Gastroesophageal sphincter (tissue), 4 donors: ENCODE data around the gene CREB3. TPM values are rescaled to one million over a fixed set of nuclear protein-coding genes. Genes with fewer than 3 reads are reported as not detected.

Experiments used
- ATAC-seq: fragments of 150-250 bp; one replicate; pipeline ENCODE4 v1.9.1; 2016; ENCODE audit warnings: mild to moderate bottlenecking, moderate library complexity
- H3K27ac ChIP-seq, 4 donors: fragments of 200-600 bp; sonication (generic) in 3 of 4; 1 replicate in 3 of 4; 2 replicates in 1 of 4; pipeline ENCODE4 v1.5.1; 2016 to 2019
- H3K27me3 ChIP-seq: fragments of 200-600 bp; sonication (generic); one replicate; pipeline ENCODE4 v1.5.1; 2019
- H3K36me3 ChIP-seq, 2 donors: fragments of 200-600 bp; sonication (generic); one replicate each; pipeline ENCODE4 v1.5.1; 2019; ENCODE audit warnings: control low read depth in 1 of 2
- H3K4me1 ChIP-seq, 3 donors: fragments of 200-600 bp; sonication (generic); 1 replicate in 2 of 3; 2 replicates in 1 of 3; pipeline ENCODE4 v1.5.1; 2016 to 2019; ENCODE audit warnings: control low read depth in 2 of 3
- H3K4me3 ChIP-seq, 2 donors: fragments of 200-600 bp; sonication (generic); one replicate each; pipeline ENCODE4 v1.5.1; 2019; ENCODE audit warnings: mild to moderate bottlenecking in 1 of 2, moderate library complexity in 1 of 2
- H3K9me3 ChIP-seq, 3 donors: fragments of 200-600 bp; sonication (generic); one replicate each; pipeline ENCODE4 v1.5.1; 2017 to 2019; ENCODE audit warnings: control low read depth in 2 of 3
- CTCF ChIP-seq, 4 experiments: fragments of 200-600 bp in 2 of 4; fragments of 450-650 bp in 2 of 4; sonication (generic) in 1 of 4; IDR thresholded peaks; one replicate each; pipeline ENCODE4 v1.5.1; 2017 to 2019; ENCODE audit warnings: antibody characterized with exemption in 4 of 4, mild to moderate bottlenecking in 2 of 4, moderate library complexity in 2 of 4
- EP300 ChIP-seq: sonication (generic); formaldehyde crosslinking; IDR thresholded peaks from one replicate; pipeline ENCODE4 v1.6.1; 2017; ENCODE audit warnings: antibody characterized with exemption, mild to moderate bottlenecking
- POLR2A ChIP-seq, 2 donors: fragments of 450-650 bp; IDR thresholded peaks; one replicate each; pipeline ENCODE4 v1.6.1; 2017; ENCODE audit warnings: antibody characterized with exemption in 2 of 2, mild to moderate bottlenecking in 2 of 2, moderate library complexity in 1 of 2
- POLR2AphosphoS5 ChIP-seq: sonication (generic); formaldehyde crosslinking; IDR thresholded peaks from one replicate; pipeline ENCODE4 v1.6.1; 2017; ENCODE audit warnings: antibody characterized with exemption
- WGBS, 2 donors: methylation state at CpG; one replicate each; pipeline ENCODE4 v1.1.5; 2018; ENCODE audit warnings: low coverage in 1 of 2; 5-methylcytosine and 5-hydroxymethylcytosine counted together
- total RNA-seq, 4 donors: library from RNA; depleted of rRNA; stranded (reverse); fragments of >200 nt; gene quantifications; one replicate each; pipeline ENCODE4 v1.1.0, GENCODE V29; 2016

Gene CREB3
- total RNA-seq, 4 donors from 2014 or later: 75.0 to 104 (median 83.7) TPM

- Histone ChIP-seq H3K4me1 (peaks cover 4 to 75% (median 25%) of the 10 kb centered on the region in 3 donors), H3K9me3 (no peaks in the 10 kb centered on the region), H3K27me3 (no peaks in the 10 kb centered on the region), H3K36me3 (peaks cover 0 to 52% of the 10 kb centered on the region in 2 donors), H3K4me3 (no peak overlapping the region), H3K27ac (peak overlapping the region; percentile 96 to 99 (median 98))
- ATAC-seq: no peak
- TF ChIP-seq POLR2A (IDR thresholded peaks at IDR 0.05): no peak
- no peak for TF ChIP-seq EP300
- TF ChIP-seq POLR2AphosphoS5: peak; percentile 28
- WGBS, 2 donors: 42 to 92% methylated on average over 2 to 3 of the region's 3 CpGs
These were observed 36.5 kb upstream of the CREB3 start for GRCh38 chr9:35695943-35696401.

- Histone ChIP-seq H3K27me3 (no peaks in the 10 kb centered on the region), H3K9me3 (no peaks in the 10 kb centered on the region), H3K4me1 (peaks cover 4 to 69% (median 25%) of the 10 kb centered on the region in 3 donors), H3K4me3 (no peak overlapping the region), H3K27ac (peak overlapping the region; percentile 96 to 99 (median 98)), H3K36me3 (peaks cover 0 to 59% of the 10 kb centered on the region in 2 donors)
- ATAC-seq: peak; percentile 86
- WGBS, 2 donors: 23 to 27% methylated on average over 4 to 6 of the region's 9 CpGs
- TF ChIP-seq POLR2AphosphoS5 (peak; percentile 95), CTCF (IDR thresholded peaks at IDR 0.05) (peak in 3 of 4 experiments; percentile 90 to 93 (median 91)), POLR2A (IDR thresholded peaks at IDR 0.05) (peak in 1 of 2 donors; percentile 18), EP300 (peak; percentile 91)
These were observed 35.8 kb upstream of the CREB3 start for GRCh38 chr9:35696520-35697215.

- Histone ChIP-seq H3K27me3 (no peaks in the 10 kb centered on the region), H3K4me1 (peaks cover 4 to 60% (median 25%) of the 10 kb centered on the region in 3 donors), H3K27ac (peak overlapping the region; percentile 96 to 99 (median 98)), H3K4me3 (no peak overlapping the region), H3K36me3 (peaks cover 0 to 67% of the 10 kb centered on the region in 2 donors), H3K9me3 (no peaks in the 10 kb centered on the region)
- ATAC-seq: no peak
- WGBS, 2 donors: 35 to 66% methylated on average over 3 to 13 of the region's 14 CpGs
- TF ChIP-seq POLR2AphosphoS5: no peak
- no peak for TF ChIP-seq POLR2A (IDR thresholded peaks at IDR 0.05)
- TF ChIP-seq CTCF (IDR thresholded peaks at IDR 0.05): no peak
- no peak for TF ChIP-seq EP300
These were observed 35.0 kb upstream of the CREB3 start for GRCh38 chr9:35697486-35697885.

- Histone ChIP-seq H3K27me3 (no peaks in the 10 kb centered on the region), H3K27ac (peak overlapping the region; percentile 96 to 99 (median 98)), H3K4me1 (peaks cover 4 to 54% (median 25%) of the 10 kb centered on the region in 3 donors), H3K36me3 (peaks cover 0 to 74% of the 10 kb centered on the region in 2 donors), H3K4me3 (no peak overlapping the region), H3K9me3 (no peaks in the 10 kb centered on the region)
- ATAC-seq: no peak
- TF ChIP-seq POLR2AphosphoS5 (no peak), CTCF (IDR thresholded peaks at IDR 0.05) (no peak), EP300 (no peak), POLR2A (IDR thresholded peaks at IDR 0.05) (no peak)
- WGBS, 2 donors: 88% methylated on average over 5 of the region's 5 CpGs; no CpG with 5 or more reads in 1 of the 2 donors
These were observed 34.2 kb upstream of the CREB3 start for GRCh38 chr9:35698231-35698630.

GRCh38 chr9:35700031-35700430 is 32.4 kb upstream of the CREB3 start:
- peaks cover 3 to 92% of the 10 kb centered on the region in 2 donors for H3K36me3 ChIP-seq
- no peak overlapping the region for H3K4me3 ChIP-seq
- H3K4me1 ChIP-seq: peaks cover 4 to 43% (median 24%) of the 10 kb centered on the region in 3 donors
- TF ChIP-seq CTCF (IDR thresholded peaks at IDR 0.05) (no peak), POLR2A (IDR thresholded peaks at IDR 0.05) (no peak), EP300 (no peak), POLR2AphosphoS5 (no peak)
- no peaks in the 10 kb centered on the region for H3K27me3 ChIP-seq
- peak overlapping the region; percentile 96 to 99 (median 98) for H3K27ac ChIP-seq
- no peaks in the 10 kb centered on the region for H3K9me3 ChIP-seq
- WGBS, 2 donors: 50 to 60% methylated on average over 2 to 5 of the region's 11 CpGs
- no peak for ATAC-seq
